Measurements from ENCODE around the gene NXT1. TPM values are rescaled to one million over a fixed set of nuclear protein-coding genes. Genes with fewer than 3 reads are reported as not detected.
"Not testable (repeated sequence)": the region's sequence is repeated elsewhere in the genome, so short reads cannot be mapped to it uniquely, and the experiment has no call there.

Gene NXT1
- total and polyA plus RNA-seq, 10 donors: 14.6 to 37.4 (median 26.5) TPM

- Histone ChIP-seq H3K4me3 (no peak overlapping the region), H3K9me3 (no peaks in the 10 kb centered on the region), H3K4me1 (no peaks in the 10 kb centered on the region), H3K27ac (no peak overlapping the region), H3K36me3 (no peaks in the 10 kb centered on the region), H3K27me3 (replicated peaks in 1 of 7) (peaks cover 0 to 7% (median 0%) of the 10 kb centered on the region in 7 donors)
- 89 to 98% (median 94%) methylated on average over 9 of the region's 9 CpGs for WGBS, 5 donors
- intact Hi-C loops (cut with DNase I; ENCODE audit: low total_unique reads): no loop called here
- DNase-seq: no peak
- TF ChIP-seq CTCF (IDR thresholded peaks at IDR 0.05 in 8 of 11, conservative IDR thresholded peaks at IDR 0.05 in 3 of 11) (no peak), POLR2AphosphoS5 (IDR thresholded peaks at IDR 0.05) (no peak), POLR2A (IDR thresholded peaks at IDR 0.05) (no peak)
These were observed 47.8 kb upstream of the NXT1 start for GRCh38 chr20:23302801-23303200.

GRCh38 chr20:23303325-23304102, 47.1 kb upstream of the NXT1 start:
- 66 to 80% (median 75%) methylated on average over 5 of the region's 5 CpGs for WGBS, 5 donors
- DNase-seq: no peak

GRCh38 chr20:23304616-23305015, 46.0 kb upstream of the NXT1 start:
- H3K36me3 ChIP-seq: no peaks in the 10 kb centered on the region
- no peaks in the 10 kb centered on the region for H3K4me1 ChIP-seq
- no peaks in the 10 kb centered on the region for H3K9me3 ChIP-seq
- no peak overlapping the region for H3K4me3 ChIP-seq
- DNase-seq: no peak
- TF ChIP-seq POLR2A (IDR thresholded peaks at IDR 0.05) (no peak), POLR2AphosphoS5 (IDR thresholded peaks at IDR 0.05) (no peak), CTCF (IDR thresholded peaks at IDR 0.05 in 8 of 11, conservative IDR thresholded peaks at IDR 0.05 in 3 of 11) (no peak)
- H3K27me3 ChIP-seq (replicated peaks in 1 of 7): peaks cover 0 to 7% (median 0%) of the 10 kb centered on the region in 7 donors
- intact Hi-C loops (cut with DNase I; ENCODE audit: low total_unique reads): no loop called here
- WGBS, 5 donors: 87 to 93% (median 88%) methylated on average over 16 of the region's 16 CpGs
- H3K27ac ChIP-seq: no peak overlapping the region

More at GRCh38 chr20:23303325-23304102, 47.1 kb upstream of the NXT1 start:
- TF ChIP-seq POLR2AphosphoS5 (IDR thresholded peaks at IDR 0.05): no peak
- TF ChIP-seq CTCF (IDR thresholded peaks at IDR 0.05 in 8 of 11, conservative IDR thresholded peaks at IDR 0.05 in 3 of 11): no peak
- no peak for TF ChIP-seq POLR2A (IDR thresholded peaks at IDR 0.05)
- peaks cover 0 to 7% (median 0%) of the 10 kb centered on the region in 7 donors for H3K27me3 ChIP-seq (replicated peaks in 1 of 7)
- no peaks in the 10 kb centered on the region for H3K4me1 ChIP-seq
- H3K4me3 ChIP-seq: no peak overlapping the region
- intact Hi-C loops (cut with DNase I; ENCODE audit: low total_unique reads): no loop called here
- no peaks in the 10 kb centered on the region for H3K9me3 ChIP-seq
- H3K36me3 ChIP-seq: no peaks in the 10 kb centered on the region
- H3K27ac ChIP-seq: no peak overlapping the region

- no peak for TF ChIP-seq CTCF (IDR thresholded peaks at IDR 0.05 in 8 of 11, conservative IDR thresholded peaks at IDR 0.05 in 3 of 11)
These were observed 45.5 kb upstream of the NXT1 start for GRCh38 chr20:23305098-23305497.

GRCh38 chr20:23307393-23307792, 43.2 kb upstream of the NXT1 start:
- H3K9me3 ChIP-seq; H3K4me3 ChIP-seq; H3K36me3 ChIP-seq; intact Hi-C loops (cut with DNase I; ENCODE audit: low total_unique reads); DNase-seq; H3K27ac ChIP-seq; H3K27me3 ChIP-seq (replicated peaks in 1 of 7); H3K4me1 ChIP-seq: not testable (repeated sequence)
- WGBS, 5 donors: 84 to 98% (median 97%) methylated on average over 2 to 4 of the region's 4 CpGs

More at GRCh38 chr20:23305098-23305497, 45.5 kb upstream of the NXT1 start:
- Histone ChIP-seq H3K4me3 (no peak overlapping the region), H3K4me1 (no peaks in the 10 kb centered on the region), H3K36me3 (no peaks in the 10 kb centered on the region), H3K27me3 (replicated peaks in 1 of 7) (peaks cover 0 to 7% (median 0%) of the 10 kb centered on the region in 7 donors), H3K9me3 (no peaks in the 10 kb centered on the region), H3K27ac (no peak overlapping the region)
- intact Hi-C loops (cut with DNase I; ENCODE audit: low total_unique reads): no loop called here
- 85 to 94% (median 89%) methylated on average over 3 of the region's 3 CpGs for WGBS, 5 donors
- no peak for DNase-seq
